CD4-positive, alpha-beta T cell treated with Interleukin-4 for 4 hours (primary cell): ENCODE results near the gene NEURL2.

Experiments used
- DNase-seq: peaks from one replicate; pipeline ENCODE4 v3.0.0-alpha.2; 2020

The NEURL2 gene

DNA sequence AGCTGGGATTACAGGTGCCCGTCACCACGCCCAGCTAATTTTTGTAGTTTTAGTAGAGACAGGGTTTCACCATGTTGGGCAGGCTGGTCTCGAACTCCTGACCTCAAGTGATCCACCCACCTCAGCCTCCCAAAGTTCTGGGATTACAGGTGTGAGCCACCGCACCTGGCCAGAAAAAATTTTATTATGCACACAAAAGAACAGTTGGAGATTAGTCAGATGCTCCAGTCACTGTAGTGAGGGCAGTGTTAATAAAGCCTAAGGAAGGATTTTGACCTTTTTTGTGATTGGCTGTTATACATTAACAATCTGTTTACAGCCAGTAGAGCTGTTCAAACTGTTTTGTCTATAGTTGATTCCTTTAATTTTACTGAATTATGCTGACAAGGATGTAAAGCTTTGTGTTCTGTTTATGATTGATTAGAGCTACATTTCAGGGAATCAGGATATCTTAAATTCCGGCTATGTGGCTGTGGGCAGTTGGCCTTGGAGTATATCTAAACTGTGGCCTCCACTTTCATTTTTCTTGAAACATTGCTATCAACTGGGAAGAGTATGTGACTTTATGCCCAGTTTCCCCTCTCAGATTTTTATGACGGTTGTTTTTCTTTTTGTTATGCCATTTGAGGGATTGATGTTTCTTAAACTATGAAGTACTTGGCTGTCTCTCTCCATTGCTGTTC is 23.7 kb downstream of the NEURL2 start:
- DNase-seq, result no peak

DNA sequence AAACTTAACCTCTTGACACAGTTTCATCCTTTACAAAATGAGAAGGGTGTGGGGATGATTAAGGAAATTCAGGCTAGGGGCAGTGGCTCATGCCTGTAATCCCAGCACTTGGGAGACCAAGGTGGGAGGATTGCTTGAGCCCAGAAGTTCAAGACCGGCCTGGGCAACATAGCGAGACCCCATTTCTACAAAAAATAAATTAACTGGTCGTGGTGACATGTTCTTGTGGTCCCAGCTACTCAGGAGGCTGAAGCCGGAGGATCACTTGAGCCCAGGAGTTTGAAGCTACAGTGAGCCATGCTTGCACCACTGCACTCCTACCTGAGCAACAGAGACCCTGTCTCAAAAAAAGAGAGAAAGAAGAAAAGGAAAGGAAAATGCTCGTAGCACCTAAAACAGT is 24.6 kb downstream of the NEURL2 start:
- no peak for DNase-seq

- no peak for DNase-seq
Observed at GRCh38 chr20:45863543-45864470, 27.2 kb downstream of the NEURL2 start.

DNA sequence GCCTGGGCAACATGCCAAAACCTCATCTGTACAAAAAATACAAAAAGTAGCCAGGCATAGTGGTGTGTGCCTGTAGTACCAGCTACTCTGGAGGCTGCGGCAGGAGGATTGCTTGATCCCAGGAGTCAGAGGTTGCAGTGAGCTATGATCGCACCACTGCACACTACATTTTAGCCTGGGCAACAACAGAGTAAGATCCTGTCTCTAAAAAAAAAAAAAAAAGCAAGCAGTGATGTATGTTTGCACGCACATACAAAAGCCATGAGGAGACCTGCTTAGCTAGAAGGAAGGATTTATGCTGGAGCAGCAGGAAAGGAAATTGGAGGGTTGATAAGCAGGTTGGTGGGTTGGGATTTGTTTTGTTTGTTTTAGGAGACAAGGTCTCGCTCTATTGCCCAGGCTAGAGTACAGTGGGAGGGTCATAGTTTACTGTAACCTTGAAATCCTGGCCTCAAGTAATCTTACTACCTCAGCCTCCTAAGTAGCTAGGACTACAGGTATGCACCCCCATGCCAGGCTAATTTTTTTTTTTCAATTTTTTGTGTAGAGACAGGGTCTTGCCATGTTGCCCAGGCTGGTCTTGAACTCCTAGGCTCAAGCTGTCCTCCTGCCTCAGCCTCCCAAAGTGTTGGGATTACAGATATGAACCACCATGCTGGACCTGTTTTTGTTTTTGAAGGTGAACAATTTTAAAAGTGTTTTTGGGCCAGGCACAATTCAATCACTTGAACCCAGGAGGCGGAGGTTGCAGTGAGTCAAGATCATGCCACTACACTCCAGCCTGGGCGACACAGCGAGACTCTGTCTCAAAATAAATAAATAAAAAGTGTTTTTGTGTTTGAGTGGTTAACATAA is 29.6 kb downstream of the NEURL2 start:
- DNase-seq, result no peak

GRCh38 chr20:45860560-45861220 is 30.3 kb downstream of the NEURL2 start:
- no peak for DNase-seq

DNA sequence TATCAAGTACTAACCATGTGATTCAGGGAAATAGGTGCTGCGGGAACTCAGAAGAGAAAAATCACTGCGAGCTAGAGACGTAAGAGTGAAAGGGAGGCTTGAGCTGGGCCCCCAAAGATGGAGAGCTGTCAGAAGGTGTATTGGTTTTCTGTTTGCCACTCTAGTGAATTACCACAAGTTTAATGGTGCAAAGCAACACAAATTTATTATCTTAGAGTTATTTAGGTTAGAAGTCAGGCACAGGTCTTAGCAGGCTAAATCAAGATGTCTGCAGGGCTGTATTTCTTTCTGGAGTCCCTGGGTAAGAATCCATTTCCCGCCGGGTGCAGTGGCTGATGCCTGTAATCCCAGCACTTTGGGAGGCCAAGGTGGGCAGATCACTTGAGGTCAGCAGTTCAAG is 31.1 kb downstream of the NEURL2 start:
- no peak for DNase-seq

- DNase-seq, result peak; percentile 17
Observed at GRCh38 chr20:45857882-45858216, 33.2 kb downstream of the NEURL2 start.

DNA sequence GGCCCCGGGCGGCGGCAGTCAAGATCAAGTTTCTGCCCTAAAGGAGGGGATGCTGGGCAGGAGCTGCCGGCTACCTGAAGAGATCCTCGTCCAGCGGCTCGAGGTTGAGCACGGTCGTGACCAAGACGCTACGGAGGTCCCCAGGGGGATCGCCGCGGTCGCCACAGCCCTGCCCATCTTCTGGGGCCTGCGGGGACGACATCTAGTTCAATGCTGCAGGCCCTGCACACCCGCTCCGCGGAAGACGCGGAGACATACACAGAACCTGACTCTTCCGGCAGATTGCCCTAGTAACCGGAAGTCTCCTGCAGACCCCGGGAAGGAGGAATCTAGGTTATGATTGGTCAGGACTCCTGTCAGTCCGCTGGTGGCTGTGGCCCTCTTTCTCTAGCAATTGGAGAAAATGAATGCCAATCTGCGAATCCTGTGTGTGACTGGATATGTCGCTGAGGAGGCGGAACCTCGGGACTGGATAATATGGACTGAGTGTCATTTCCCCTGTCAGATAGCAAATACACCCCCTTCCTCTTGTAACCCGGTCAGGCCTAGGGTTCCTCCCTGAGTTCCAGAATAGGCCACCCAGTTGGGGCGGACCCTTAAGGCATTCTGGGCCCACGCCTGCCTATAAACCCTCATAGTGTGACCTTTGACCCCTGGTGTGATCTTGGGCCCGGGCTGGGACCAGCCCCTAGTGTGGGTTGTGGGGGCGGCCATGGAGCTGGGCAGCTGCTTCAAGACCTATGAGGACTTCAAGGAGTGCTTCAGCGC is 33.7 kb downstream of the NEURL2 start, which contains the start of the genes ACOT8 and ZSWIM3:
Gene ACOT8 (minus strand): TSS at position 279 of the 768 bp plus-strand sequence. CDS start 77 bp downstream, at position 202.
Gene ZSWIM3 (plus strand): TSS at position 501 of the 768 bp plus-strand sequence. CDS start 212 bp downstream, at position 713.
- DNase-seq, result peak; percentile 100

- DNase-seq, result no peak
Observed at GRCh38 chr20:45853484-45853883, 37.5 kb downstream of the NEURL2 start.

DNA sequence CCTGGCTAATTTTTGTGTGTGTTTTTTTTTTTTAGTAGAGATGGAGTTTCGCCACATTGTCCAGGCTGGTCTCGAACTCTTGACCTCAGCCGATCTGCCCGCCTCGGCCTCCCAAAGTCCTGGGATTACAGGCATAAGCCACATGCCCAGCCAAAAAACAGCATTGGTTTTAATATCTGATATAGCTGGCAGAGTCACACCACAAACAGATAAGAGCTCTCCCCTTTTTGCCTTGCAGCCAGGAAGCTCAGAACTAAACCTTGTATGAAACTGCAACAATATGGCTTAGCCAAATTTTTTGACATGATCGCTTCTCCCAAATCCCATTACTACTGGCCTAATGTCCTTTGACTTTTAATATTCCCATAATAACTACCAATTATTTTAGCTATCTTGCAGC is 38.7 kb downstream of the NEURL2 start:
- no peak for DNase-seq

DNA sequence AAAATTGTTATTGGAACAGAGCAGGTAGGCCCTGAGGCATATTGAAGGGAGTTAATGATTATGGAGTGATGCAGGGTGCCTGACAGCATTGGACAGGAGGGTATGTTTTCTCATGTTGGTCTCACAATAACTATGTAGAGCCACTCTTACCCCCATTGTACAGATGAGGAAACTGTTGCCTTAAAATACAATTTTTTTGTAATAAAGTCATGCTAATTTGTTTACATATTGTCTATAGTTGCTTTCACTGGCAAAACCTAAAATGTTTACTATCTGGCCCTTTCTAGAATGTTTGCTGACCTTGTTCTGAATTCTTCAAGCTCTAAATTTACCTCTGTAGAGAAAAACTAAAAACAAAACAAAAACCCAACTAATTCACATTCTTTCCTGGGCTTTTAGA is 39.5 kb downstream of the NEURL2 start:
- no peak for DNase-seq

DNA sequence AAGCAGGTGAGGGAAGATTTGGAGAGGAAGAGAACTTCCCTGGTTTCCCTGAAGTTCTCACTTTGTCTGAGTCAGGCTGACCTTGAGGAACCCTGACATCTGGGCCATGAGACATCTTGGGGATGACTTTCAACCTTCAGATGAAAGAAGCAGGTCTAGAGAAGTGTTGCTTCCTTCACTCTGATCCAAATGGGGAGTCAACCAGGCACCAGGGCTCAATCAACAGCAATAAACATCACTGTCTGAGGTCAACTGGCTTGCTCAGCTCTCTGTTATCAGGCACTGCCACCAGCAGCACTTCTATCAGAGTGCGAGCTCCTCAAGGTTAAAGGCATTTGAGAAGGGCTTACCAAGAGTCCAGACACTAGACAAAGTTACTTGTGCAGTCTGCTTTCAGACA is 40.1 kb downstream of the NEURL2 start:
- no peak for DNase-seq

DNA sequence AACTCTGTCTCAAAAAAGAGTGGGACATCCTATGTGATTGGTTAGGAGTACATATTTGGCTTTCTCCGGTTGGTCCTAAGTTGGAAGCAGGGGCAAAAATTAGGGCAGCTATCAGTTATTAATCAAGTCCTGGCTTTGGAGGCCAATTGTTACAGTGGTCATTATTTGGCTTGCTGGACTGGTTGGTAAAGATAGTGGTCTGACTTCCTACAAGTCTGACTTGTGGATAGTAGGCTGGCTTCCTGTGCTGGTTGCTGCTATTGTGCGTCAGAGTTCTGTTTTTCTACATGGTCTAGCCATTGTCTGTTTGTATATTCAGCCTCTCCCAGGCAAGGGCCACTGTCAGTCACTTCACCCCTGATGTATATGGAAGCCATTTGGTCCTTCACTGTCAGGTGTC is 40.8 kb downstream of the NEURL2 start:
- no peak for DNase-seq

GRCh38 chr20:45848969-45849582 is 41.9 kb downstream of the NEURL2 start:
- DNase-seq, result no peak

DNA sequence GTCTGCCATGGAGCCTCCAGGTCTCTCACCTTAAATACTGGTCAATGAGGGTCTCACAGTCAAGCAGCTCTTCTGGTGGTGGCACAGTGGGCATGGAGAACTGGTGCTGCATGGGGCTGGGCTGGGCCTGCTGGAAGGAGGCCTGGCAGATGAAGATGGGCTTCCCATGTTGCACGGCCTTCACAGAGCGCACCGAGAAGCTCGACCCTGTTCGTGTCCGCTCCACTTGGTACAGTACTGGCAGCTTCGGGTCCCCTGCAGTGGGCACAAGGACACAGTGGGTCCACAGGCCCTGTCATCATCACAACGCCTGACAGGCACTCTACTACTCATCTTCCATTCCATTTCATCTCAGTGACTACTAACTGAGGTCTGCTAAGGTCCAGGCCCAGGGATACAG is 42.6 kb downstream of the NEURL2 start:
- no peak for DNase-seq

GRCh38 chr20:45845452-45845851 is 45.6 kb downstream of the NEURL2 start:
- no peak for DNase-seq

DNA sequence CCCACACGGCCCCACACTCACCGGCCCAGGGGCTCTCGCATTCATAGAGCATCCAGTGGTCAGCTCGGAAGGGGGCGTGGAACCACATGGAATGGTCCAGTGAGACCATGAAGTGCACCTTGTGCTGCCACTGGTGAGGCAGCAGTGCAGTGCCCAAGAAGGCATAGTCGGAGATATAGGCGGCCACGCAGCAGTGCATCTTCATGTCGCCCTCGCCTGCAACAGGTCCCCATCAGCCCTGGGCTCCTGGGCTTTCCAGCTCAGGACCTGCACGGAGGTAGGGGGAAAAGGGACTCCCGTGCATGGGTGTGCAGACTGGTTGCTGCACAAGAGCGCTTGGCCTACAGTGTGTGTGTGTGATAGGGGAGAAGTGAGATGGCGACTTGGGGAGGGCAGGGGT is 47.5 kb downstream of the NEURL2 start:
- no peak for DNase-seq

DNA sequence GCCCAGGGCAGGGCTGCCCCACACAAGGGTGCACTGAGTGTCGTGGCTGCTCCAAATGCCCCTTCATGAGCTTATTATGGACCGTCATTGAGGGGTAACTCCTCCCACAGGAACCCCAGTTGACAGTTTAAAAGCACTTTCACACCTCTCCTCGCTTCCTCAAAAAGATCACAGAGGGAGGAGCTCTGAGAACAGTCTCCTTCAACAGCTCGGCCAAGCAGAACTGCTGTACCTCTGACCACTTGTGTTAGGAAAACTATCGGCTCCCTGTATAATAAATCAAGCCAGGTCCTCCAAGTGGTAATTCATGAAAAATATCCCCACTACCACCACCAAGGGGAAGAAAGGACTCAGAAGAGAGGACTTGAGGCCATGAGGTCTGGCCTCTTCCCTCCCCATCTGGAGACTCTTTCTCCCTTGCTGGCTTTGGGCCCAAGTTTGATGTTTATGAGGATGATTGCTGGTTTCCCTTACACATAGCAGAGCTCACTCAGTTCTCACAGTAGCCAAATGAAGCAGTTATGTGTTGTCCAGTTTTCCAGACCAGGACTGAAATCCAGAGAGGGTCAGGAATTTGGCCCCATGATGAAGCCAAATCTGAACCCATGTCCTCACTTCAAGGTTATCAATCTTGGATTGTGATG is 48.7 kb downstream of the NEURL2 start:
- DNase-seq, result peak; percentile 5

DNA sequence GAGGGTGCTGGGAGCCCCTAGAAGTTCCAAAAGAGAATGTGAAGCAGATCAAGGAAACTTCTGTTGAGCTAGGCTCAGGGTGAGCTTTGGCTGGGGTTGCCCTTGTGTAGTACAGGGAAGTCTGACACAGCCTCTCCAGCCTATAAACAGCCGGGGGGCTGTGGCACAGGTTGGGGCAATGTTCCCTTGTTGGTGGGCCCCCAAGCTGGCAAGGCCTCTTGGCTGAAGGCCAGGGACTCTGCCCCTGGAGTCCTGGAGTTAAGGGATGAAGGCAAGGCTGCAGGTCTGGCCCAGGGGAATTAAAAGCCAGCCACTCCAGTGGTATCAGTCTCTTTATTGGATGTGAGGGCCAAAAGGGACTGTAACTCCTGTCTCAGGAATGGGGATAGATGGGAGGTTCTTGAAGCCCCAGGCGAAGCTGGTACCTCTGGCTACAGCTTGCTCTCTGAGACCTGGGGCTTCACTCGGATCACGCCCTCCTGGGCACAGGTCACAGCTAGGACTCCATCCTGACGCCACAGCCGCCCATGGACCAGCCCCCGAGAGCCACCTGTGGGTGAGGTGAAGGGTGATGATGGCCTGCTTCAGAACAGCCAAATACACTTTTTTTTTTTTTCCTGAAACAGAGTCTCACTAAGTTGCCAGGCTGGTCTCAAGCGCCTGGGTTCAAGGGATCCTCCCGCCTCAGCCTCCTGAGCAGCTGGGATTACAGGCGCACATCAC is 49.4 kb downstream of the NEURL2 start:
- no peak for DNase-seq

GRCh38 chr20:45840700-45841198 is 50.3 kb downstream of the NEURL2 start:
- DNase-seq, result no peak
